GM12878 (cell line): ENCODE data around the gene FAM81A.

Source experiments
- CHD4 ChIP-seq: fragments of 200-600 bp; sonication (generic); IDR thresholded peaks from 2 replicates; pipeline ENCODE4 v1.6.1; 2016; ENCODE audit warnings: mild to moderate bottlenecking
- GABPA ChIP-seq: IDR thresholded peaks from 2 replicates; pipeline ENCODE4 v1.6.1; 2014; ENCODE audit warnings: antibody characterized with exemption, low read depth, mild to moderate bottlenecking, inconsistent platforms
- NRF1 ChIP-seq: conservative IDR thresholded peaks from 2 replicates; pipeline ENCODE4 v1.6.1; 2011; ENCODE audit warnings: mild to moderate bottlenecking, low read depth, low read length, improper control_type of control experiment
- POLR2A ChIP-seq: IDR thresholded peaks from 2 replicates; pipeline ENCODE4 v1.6.1; 2011; ENCODE audit warnings: low read depth, mild to moderate bottlenecking, low read length
- RB1 ChIP-seq: fragments of 450-650 bp; formaldehyde crosslinking; IDR thresholded peaks from 2 replicates; pipeline ENCODE4 v1.6.1; 2017; ENCODE audit warnings: mild to moderate bottlenecking, borderline replicate concordance
- YBX1 ChIP-seq: fragments of 450-650 bp; IDR thresholded peaks from 2 replicates; pipeline ENCODE4 v1.6.1; 2016; ENCODE audit warnings: antibody characterized with exemption
- TF ChIP-seq, protein P1 (sequence below): IDR thresholded peaks from 2 replicates; pipeline ENCODE4 v1.6.1; 2012; ENCODE audit warnings: low read depth, low read length, improper control_type of control experiment
- TF ChIP-seq, protein P2 (sequence below), 3 experiments: IDR thresholded peaks in 2 of 3; conservative IDR thresholded peaks in 1 of 3; 2 replicates each; pipeline ENCODE4 v1.5.1; 2011; ENCODE audit warnings: low read depth in 3 of 3, low read length in 3 of 3, mild to moderate bottlenecking in 3 of 3, control low read depth in 2 of 3, moderate library complexity in 2 of 3, inconsistent platforms in 1 of 3, mixed read lengths in 1 of 3; ENCODE audit not compliant: control insufficient read depth in 2 of 3, insufficient read depth in 1 of 3; ENCODE audit errors: extremely low read depth in 1 of 3

DNA sequence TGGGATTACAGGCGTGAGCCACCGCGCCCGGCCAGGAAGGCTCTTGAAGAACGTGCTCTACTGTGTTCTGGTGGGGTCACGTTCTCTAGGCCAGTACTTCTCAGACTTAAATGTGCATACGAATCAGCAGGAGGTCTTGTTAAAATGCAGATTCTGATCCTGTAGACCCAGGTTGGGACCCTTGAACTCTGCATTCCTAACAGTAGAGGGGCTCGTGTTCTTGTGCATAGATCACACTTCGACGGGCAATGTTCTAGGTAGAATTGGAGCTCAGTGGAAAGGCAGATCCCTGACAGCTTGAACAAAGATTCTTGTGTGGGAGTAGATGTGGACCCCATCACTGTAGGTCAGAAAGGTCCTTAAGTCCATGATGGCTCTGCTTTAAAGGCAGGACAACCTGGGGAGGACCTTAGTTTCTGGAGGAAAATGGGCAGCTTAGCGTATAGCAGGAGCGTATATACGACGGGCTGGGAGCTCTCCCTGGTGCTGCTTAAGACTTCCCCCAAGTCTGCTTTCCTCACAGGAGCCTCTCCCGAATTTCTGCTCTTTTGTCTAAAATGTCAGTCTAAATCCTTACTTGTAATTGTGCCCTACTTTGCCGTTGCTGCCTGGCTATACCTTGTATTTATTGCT, 16.9 kb upstream of the FAM81A start:
- TF ChIP-seq CHD4 (no peak), NRF1 (no peak), YBX1 (no peak), RB1 (no peak), GABPA (no peak), POLR2A (no peak)
- TF ChIP-seq, protein P1, sequence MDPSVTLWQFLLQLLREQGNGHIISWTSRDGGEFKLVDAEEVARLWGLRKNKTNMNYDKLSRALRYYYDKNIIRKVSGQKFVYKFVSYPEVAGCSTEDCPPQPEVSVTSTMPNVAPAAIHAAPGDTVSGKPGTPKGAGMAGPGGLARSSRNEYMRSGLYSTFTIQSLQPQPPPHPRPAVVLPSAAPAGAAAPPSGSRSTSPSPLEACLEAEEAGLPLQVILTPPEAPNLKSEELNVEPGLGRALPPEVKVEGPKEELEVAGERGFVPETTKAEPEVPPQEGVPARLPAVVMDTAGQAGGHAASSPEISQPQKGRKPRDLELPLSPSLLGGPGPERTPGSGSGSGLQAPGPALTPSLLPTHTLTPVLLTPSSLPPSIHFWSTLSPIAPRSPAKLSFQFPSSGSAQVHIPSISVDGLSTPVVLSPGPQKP = no peak
- TF ChIP-seq, protein P2, sequence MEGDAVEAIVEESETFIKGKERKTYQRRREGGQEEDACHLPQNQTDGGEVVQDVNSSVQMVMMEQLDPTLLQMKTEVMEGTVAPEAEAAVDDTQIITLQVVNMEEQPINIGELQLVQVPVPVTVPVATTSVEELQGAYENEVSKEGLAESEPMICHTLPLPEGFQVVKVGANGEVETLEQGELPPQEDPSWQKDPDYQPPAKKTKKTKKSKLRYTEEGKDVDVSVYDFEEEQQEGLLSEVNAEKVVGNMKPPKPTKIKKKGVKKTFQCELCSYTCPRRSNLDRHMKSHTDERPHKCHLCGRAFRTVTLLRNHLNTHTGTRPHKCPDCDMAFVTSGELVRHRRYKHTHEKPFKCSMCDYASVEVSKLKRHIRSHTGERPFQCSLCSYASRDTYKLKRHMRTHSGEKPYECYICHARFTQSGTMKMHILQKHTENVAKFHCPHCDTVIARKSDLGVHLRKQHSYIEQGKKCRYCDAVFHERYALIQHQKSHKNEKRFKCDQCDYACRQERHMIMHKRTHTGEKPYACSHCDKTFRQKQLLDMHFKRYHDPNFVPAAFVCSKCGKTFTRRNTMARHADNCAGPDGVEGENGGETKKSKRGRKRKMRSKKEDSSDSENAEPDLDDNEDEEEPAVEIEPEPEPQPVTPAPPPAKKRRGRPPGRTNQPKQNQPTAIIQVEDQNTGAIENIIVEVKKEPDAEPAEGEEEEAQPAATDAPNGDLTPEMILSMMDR (IDR thresholded peaks at IDR 0.05 in 2 of 3, conservative IDR thresholded peaks at IDR 0.05 in 1 of 3; ENCODE audit: control insufficient read depth in 2 of 3, extremely low read depth in 1 of 3, insufficient read depth in 1 of 3, low read depth in 3 of 3, low read length in 3 of 3) = no peak
